MM.1S (cell line): ENCODE data around the gene MED16.

Experiments
- EZH2 ChIP-seq: fragments of 300-600 bp; sonication (generic); optimal IDR thresholded peaks from 2 replicates; pipeline ENCODE3; 2017; ENCODE audit warnings: low read depth, mild to moderate bottlenecking, antibody characterized with exemption, low read length, mixed read lengths
- TF ChIP-seq, protein P1 (sequence below): fragments of 300-600 bp; sonication (generic); IDR thresholded peaks from 2 replicates; pipeline ENCODE4 v1.5.1; 2016; ENCODE audit warnings: antibody characterized with exemption, low read length, mixed read lengths

DNA sequence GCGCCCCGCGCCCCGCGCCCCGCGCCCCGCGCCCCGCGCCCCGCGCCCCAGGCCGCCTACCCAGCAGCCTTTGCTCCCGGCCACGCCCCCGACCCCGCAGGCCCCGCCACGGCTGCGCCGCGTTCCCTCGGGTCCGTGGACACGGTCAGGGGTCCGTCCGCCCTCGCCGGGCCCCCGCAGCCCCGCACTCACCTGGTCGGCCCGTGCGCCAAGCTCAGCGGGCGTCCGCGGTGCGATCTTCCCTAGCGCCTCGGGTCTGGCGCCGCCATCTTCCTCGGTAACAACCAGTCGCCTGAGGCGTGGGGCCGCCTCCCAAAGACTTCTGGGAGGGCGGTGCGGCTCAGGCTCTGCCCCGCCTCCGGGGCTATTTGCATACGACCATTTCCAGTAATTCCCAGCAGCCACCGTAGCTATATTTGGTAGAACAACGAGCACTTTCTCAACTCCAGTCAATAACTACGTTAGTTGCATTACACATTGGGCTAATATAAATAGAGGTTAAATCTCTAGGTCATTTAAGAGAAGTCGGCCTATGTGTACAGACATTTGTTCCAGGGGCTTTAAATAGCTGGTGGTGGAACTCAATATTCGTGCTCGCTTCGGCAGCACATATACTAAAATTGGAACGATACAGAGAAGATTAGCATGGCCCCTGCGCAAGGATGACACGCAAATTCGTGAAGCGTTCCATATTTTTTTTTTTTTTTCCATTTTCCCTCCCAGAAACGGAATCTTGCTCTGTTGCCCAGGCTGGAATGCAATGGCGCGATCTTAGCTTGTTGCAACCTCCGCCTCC, at the start of gene MED16, which contains the start of gene RNU6-9:
- TF ChIP-seq, protein P1, sequence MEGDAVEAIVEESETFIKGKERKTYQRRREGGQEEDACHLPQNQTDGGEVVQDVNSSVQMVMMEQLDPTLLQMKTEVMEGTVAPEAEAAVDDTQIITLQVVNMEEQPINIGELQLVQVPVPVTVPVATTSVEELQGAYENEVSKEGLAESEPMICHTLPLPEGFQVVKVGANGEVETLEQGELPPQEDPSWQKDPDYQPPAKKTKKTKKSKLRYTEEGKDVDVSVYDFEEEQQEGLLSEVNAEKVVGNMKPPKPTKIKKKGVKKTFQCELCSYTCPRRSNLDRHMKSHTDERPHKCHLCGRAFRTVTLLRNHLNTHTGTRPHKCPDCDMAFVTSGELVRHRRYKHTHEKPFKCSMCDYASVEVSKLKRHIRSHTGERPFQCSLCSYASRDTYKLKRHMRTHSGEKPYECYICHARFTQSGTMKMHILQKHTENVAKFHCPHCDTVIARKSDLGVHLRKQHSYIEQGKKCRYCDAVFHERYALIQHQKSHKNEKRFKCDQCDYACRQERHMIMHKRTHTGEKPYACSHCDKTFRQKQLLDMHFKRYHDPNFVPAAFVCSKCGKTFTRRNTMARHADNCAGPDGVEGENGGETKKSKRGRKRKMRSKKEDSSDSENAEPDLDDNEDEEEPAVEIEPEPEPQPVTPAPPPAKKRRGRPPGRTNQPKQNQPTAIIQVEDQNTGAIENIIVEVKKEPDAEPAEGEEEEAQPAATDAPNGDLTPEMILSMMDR, result no peak
- TF ChIP-seq EZH2, result no peak
